Measurements from ENCODE around the gene CTNNA3.

- TF ChIP-seq CTCF (conservative IDR thresholded peaks at IDR 0.05 in 1 of 2, IDR thresholded peaks at IDR 0.05 in 1 of 2; ENCODE audit: extremely low read depth in 1 of 2, insufficient read depth in 1 of 2, low read depth in 1 of 2, low read length in 2 of 2) (no peak), EZH2 (IDR thresholded peaks at IDR 0.05; ENCODE audit: borderline replicate concordance, low read length) (no peak)
Observed at GRCh38 chr10:66218981-66219587, 1476.9 kb downstream of the CTNNA3 start.

Data from mammary epithelial cell (primary cell).